SU-DHL-6 (cell line): ENCODE results near the gene KCTD7.
"Not testable (repeated sequence)": the region's sequence is repeated elsewhere in the genome, so short reads cannot be mapped to it uniquely, and the experiment has no call there.

ENCODE experiments used
- H2AFZ ChIP-seq: fragments of 200-600 bp; sonication (generic); 2 replicates; pipeline ENCODE4 v1.6.1; 2014; ENCODE audit warnings: low read depth, mild to moderate bottlenecking, moderate library complexity, mixed read lengths, antibody characterized with exemption, low read length; ENCODE audit not compliant: severe bottlenecking
- H3F3A ChIP-seq: fragments of 200-600 bp; shearing (Covaris generic); 2 replicates; pipeline ENCODE4 v1.6.0; 2016; ENCODE audit warnings: antibody characterized with exemption, mild to moderate bottlenecking; ENCODE audit not compliant: insufficient read depth
- H3K27ac ChIP-seq: fragments of 200-600 bp; sonication (generic); 2 replicates; pipeline ENCODE4 v1.5.1; 2016; ENCODE audit warnings: low read depth, mild to moderate bottlenecking, low read length, moderate library complexity, mixed read lengths
- H3K27me3 ChIP-seq: fragments of 200-600 bp; sonication (generic), shearing (Covaris generic); 2 replicates; pipeline ENCODE4 v1.6.0; 2014; ENCODE audit warnings: mild to moderate bottlenecking, low read length
- H3K36me3 ChIP-seq: fragments of 200-600 bp; sonication (generic); 2 replicates; pipeline ENCODE4 v1.6.1; 2014; ENCODE audit warnings: mild to moderate bottlenecking, low read length, mixed read lengths
- H3K4me2 ChIP-seq: fragments of 300-600, 200-600 bp; shearing (Covaris generic), sonication (generic); 2 replicates; pipeline ENCODE4 v1.6.0; 2014; ENCODE audit warnings: low read length, low read depth, mild to moderate bottlenecking; ENCODE audit not compliant: poor library complexity, severe bottlenecking
- H3K4me3 ChIP-seq: fragments of 200-600 bp; sonication (generic); 2 replicates; pipeline ENCODE4 v1.5.1; 2014; ENCODE audit warnings: antibody characterized with exemption, low read length, mild to moderate bottlenecking, mixed read lengths; ENCODE audit not compliant: insufficient read depth, poor library complexity, severe bottlenecking
- H3K79me2 ChIP-seq: fragments of 200-600 bp; sonication (generic); 2 replicates; pipeline ENCODE4 v1.6.1; 2014; ENCODE audit warnings: mild to moderate bottlenecking, low read length, moderate library complexity; ENCODE audit not compliant: insufficient read depth
- H3K9ac ChIP-seq: fragments of 200-600 bp; sonication (generic); 2 replicates; pipeline ENCODE4 v1.7.0; 2014; ENCODE audit warnings: mild to moderate bottlenecking, low read length
- H3K9me2 ChIP-seq: fragments of 200-600 bp; sonication (generic); replicated peaks from 2 replicates; pipeline ENCODE4 v1.6.1; 2014; ENCODE audit warnings: low read length; ENCODE audit not compliant: insufficient read depth
- H3K9me3 ChIP-seq: fragments of 200-600 bp; sonication (generic); 2 replicates; pipeline ENCODE4 v1.6.1; 2014; ENCODE audit warnings: low read length, mixed read lengths; ENCODE audit not compliant: insufficient read depth
- H4K20me1 ChIP-seq: fragments of 200-600 bp; sonication (generic); 2 replicates; pipeline ENCODE4 v1.6.1; 2014; ENCODE audit warnings: low read depth, mild to moderate bottlenecking, antibody characterized with exemption, low read length, moderate library complexity, mixed read lengths
- EZH2phosphoT487 ChIP-seq: fragments of 200-600 bp; sonication (generic), shearing (Covaris generic); conservative IDR thresholded peaks from 2 replicates; pipeline ENCODE4 v1.6.1; 2018; ENCODE audit warnings: mild to moderate bottlenecking, antibody characterized with exemption, low read length, moderate library complexity, mixed read lengths
- TF ChIP-seq, protein P1 (sequence below): fragments of 200-600 bp; sonication (generic); IDR thresholded peaks from one replicate; pipeline ENCODE4 v1.5.1; 2017; ENCODE audit warnings: antibody characterized with exemption, mild to moderate bottlenecking, low read length, moderate library complexity; ENCODE audit not compliant: insufficient read depth, poor library complexity, severe bottlenecking

The KCTD7 gene

DNA sequence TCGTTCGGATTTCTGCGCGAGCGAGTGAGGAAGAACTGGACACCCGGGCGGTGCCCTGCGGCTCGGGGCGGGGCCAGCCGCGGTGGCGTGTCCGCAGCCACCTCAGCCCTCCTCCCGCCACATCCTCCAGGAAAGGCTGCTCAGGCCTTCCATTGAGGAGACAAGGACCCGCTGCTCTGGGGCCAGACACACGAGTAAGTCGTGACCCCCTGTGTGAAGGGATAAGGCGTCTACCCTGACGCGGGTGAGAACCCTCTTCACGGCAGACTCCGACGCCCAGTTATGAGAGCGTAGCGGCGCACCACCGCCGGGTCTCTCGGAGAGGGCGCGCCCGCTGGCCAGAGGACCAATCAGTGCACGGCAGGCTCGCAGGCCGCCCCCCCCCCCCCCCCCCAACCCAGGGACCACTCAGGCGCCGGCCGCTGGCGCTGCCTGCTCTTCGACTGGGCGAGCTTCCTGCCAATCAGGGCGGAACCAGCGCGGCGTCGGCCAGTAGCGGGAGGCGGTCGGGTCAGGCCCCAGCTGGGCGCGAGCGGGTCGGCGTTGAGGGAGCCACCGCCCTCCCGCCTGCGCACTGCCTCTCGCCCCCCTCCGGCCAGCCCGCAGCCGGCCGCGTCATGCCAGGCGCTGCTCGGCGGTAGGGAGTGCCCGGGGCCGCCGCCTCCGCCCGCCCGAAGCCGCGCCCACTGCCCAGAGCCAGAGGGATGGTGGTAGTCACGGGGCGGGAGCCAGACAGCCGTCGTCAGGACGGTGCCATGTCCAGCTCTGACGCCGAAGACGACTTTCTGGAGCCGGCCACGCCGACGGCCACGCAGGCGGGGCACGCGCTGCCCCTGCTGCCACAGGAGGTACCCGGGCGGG, at the start of gene KCTD7:
TSS of gene KCTD7 (plus strand) at position 521 of the 861 bp plus-strand sequence. CDS start at position 705, 184 bp downstream.
- Histone ChIP-seq H4K20me1 (no peaks in the 10 kb centered on the region), H3K9ac (peak within 1 kb of the TSS; percentile 73), H3K27me3 (no peaks in the 10 kb centered on the region), H2AFZ (peak within 1 kb of the TSS; percentile 86), H3K79me2 (peaks cover 25% of the 10 kb centered on the region), H3K4me2 (peak within 1 kb of the TSS; percentile 95), H3F3A (peaks cover 31% of the 10 kb centered on the region), H3K27ac (peak within 1 kb of the TSS; percentile 68), H3K36me3 (no peaks in the 10 kb centered on the region), H3K9me2 (no peaks in the 10 kb centered on the region), H3K9me3 (no peaks in the 10 kb centered on the region), H3K4me3 (peak within 1 kb of the TSS; percentile 88)
- TF ChIP-seq EZH2phosphoT487 = no peak
- TF ChIP-seq, protein P1, sequence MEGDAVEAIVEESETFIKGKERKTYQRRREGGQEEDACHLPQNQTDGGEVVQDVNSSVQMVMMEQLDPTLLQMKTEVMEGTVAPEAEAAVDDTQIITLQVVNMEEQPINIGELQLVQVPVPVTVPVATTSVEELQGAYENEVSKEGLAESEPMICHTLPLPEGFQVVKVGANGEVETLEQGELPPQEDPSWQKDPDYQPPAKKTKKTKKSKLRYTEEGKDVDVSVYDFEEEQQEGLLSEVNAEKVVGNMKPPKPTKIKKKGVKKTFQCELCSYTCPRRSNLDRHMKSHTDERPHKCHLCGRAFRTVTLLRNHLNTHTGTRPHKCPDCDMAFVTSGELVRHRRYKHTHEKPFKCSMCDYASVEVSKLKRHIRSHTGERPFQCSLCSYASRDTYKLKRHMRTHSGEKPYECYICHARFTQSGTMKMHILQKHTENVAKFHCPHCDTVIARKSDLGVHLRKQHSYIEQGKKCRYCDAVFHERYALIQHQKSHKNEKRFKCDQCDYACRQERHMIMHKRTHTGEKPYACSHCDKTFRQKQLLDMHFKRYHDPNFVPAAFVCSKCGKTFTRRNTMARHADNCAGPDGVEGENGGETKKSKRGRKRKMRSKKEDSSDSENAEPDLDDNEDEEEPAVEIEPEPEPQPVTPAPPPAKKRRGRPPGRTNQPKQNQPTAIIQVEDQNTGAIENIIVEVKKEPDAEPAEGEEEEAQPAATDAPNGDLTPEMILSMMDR = no peak

DNA sequence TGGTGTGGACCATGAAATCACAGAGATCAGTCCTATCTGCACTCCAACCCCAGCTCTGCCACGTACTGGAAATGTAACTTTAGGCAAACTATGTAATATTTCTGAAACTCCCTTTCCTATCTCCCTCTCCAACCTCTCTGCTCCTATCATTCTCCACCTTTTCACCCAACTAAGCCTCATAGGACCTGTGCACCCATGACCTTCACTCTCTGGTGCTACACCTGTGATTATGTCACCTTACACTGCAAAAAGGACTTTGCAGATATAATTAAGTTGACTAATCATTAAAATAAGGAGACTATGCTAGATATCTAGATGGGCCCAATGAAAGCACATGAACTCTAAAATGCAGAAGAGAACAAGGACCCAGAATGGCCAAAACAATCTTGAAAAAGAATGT, 48.3 kb upstream of the KCTD7 start:
- H4K20me1 ChIP-seq, H3K9me3 ChIP-seq, H3F3A ChIP-seq, H3K9me2 ChIP-seq, H3K4me3 ChIP-seq, H3K27me3 ChIP-seq, H2AFZ ChIP-seq, H3K9ac ChIP-seq, H3K27ac ChIP-seq, H3K4me2 ChIP-seq: not testable (repeated sequence)
- peaks cover 96% of the 10 kb centered on the region for H3K79me2 ChIP-seq
- H3K36me3 ChIP-seq = peaks cover 29% of the 10 kb centered on the region

DNA sequence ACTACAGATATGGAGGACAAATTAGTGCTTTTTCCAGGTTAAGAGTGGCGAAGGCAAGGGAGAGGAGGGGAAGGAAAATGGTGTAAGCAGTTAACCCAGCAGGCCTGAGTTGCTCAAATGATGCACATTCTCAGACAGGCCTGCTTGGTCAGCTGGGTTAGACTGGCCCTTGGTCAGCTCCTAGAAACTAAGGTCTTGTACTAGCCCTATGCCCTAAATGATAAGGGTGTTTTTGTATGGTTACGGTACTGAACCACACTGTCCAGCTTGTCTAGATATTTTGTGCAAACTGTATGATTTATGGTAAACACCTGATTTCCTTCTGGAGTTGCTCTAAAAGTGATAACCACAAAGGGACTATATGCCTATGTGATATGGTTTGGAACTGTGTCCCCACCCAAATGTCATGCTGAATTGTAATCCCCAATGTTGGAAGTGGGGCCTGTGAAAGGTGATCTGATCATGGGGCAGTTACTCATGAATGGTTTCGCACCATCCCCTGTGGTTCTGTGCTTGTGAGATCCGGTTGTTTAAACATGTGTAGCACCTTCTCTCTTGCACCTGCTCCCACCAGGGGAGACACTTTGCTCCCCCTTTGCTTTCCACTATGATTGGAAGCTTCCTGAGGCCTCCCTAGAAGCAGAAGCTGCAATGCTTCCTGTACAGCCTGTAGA, 45.7 kb upstream of the KCTD7 start:
- not testable (repeated sequence) for H3K9me3 ChIP-seq, H3K4me2 ChIP-seq, H3K4me3 ChIP-seq, H3K9ac ChIP-seq, H3K9me2 ChIP-seq, H3K27ac ChIP-seq, H3K27me3 ChIP-seq, H3F3A ChIP-seq, H2AFZ ChIP-seq, H3K36me3 ChIP-seq, H4K20me1 ChIP-seq
- peaks cover 96% of the 10 kb centered on the region for H3K79me2 ChIP-seq

DNA sequence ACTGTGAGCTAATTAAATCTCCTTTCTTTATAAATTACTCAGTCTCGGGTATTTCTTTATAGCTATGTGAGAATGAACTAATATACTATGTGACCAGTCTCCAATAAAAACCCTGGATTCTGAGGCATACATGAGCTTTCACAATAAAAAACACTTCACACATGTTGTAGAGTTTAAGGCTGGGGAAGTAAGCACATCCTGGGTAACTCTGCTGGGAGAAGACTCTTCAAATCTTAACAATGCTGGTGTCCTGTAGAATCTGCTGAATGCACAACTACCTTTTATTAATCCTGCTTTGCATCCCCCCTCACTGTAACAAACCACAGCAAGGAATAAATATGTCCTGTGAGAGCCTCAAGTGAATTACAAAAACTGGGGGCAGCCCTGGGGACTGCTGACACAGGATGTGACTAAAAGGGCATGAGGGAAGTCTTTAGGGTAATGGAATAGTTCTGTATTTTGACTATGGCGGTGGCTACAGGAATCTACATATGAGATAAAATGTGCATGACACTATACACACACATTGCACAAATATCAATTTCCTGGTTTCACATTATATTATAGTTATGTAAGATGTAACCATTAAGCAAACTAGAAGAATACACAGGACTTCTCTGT, 45.1 kb upstream of the KCTD7 start:
- Histone ChIP-seq H3K36me3 (peaks cover 8% of the 10 kb centered on the region), H3K4me2 (no peak overlapping the region), H3K79me2 (peaks cover 96% of the 10 kb centered on the region), H3K9ac (no peak overlapping the region), H3K9me3 (no peaks in the 10 kb centered on the region), H2AFZ (no peak overlapping the region), H3K27ac (no peak overlapping the region), H3K27me3 (no peaks in the 10 kb centered on the region), H3K9me2 (no peaks in the 10 kb centered on the region), H3K4me3 (no peak overlapping the region), H3F3A (no peaks in the 10 kb centered on the region), H4K20me1 (peaks cover 8% of the 10 kb centered on the region; the same call in 1 of the 2 replicates)
- TF ChIP-seq, protein P1 = no peak
- no peak for TF ChIP-seq EZH2phosphoT487
